SH-SY5Y (cell line): ENCODE results near the gene CLASP1.

Experiments
- GATA2 ChIP-seq: IDR thresholded peaks from 2 replicates; pipeline ENCODE4 v1.6.1; 2011; ENCODE audit warnings: mild to moderate bottlenecking, low read depth, low read length
- GATA3 ChIP-seq: IDR thresholded peaks from 2 replicates; pipeline ENCODE4 v1.6.1; 2011; ENCODE audit warnings: low read depth, mild to moderate bottlenecking, low read length, moderate library complexity

CLASP1 gene

DNA sequence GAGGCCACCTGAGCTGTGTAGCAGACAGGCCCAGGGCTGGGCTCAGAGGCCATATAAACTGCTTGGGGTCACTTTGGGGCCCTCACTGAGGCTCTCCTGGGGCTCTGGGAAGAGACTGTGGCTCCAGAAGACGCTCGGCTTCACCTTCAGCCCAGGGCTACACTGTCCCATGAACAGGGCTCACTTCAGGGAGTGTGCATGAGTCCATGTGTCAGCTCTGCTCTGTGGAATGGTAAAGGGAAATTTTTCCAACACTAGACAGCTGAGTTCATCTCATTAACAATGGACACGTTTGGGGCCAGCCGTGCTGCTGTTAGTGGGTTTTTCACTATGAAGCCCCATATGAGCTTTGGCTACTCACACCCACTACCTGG is 298.9 kb downstream of the CLASP1 start:
- TF ChIP-seq GATA3 (no peak), GATA2 (no peak)

DNA sequence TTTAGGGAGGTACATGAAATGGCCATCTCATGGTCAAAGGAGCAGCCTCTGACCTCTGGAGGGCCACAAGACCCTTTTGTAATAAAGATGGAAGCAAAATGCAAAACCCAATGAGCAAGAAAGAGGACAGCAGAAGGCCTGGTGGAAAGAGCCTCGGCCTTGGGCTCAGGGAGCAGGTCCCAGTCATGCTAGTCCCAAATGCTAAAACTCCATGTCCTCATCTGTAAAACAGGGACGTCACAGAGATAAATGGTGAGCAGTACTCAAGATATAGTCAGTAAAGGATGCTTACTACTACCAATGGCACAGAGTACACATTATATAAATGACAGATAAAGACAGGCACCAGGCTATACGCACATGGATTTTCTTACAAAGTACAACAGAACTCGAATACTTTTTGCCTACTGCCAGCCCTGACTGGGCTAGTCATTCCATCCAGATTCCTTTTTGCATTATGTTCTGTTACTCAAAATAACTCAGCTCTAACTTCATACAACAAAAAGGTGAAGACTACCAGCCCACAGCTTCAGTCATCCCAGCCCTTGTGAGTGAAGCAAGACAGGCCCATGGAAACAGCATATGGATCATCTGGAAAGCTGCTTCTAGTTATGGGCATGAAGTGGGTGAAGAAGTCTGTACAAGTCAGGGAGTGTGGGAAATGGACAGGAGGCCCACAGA is 299.4 kb downstream of the CLASP1 start:
- TF ChIP-seq GATA2 (no peak), GATA3 (no peak)

DNA sequence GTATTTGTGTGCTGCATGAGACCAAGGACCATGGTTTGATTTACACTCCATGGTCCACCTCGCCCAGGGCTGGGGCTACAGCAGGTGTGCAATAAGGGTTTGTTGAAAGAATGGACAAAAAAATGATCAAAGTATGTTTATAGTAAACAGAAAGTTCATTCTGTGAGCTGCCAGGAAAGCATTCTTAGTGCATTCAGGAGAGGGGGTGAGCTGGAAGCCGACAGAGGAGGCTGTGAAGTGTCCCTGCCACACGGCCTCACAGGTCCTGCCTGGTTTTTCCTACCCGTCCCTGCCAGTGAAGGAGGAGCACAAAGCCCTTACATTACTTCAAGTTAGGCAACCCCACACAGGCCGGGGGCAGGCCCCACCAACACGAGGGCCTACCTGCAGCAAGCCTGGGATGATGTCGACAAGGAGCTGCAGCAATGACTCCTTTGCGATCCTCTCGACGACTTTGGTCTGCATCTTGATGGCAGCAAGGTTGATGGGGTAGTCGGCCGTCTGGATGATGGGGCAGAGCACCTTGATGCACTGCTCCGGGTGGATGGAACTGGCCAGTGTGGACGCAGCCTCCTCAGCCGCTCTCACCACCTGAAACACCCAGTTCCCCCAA is 301.0 kb downstream of the CLASP1 start:
- TF ChIP-seq GATA3 (no peak), GATA2 (no peak)

DNA sequence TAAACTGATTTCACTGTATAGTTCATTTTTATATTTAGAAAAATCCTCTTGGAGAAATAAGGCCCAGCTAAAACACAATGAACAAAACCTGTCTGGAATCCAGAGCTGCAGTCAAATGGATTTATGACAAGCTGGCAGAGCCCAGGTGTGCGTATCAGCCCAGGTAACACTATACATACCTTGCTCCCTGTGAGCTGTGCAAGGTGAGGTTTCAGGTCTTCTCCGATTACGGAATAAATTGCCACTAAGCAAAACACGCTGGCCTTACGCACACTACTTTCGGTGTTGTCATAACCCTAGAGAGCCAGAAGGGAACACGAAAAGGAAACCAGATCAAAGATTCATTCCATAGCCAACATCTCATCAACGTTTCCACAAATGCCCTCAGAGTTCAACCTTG is 302.4 kb downstream of the CLASP1 start:
- TF ChIP-seq GATA2: no peak
- TF ChIP-seq GATA3: no peak

DNA sequence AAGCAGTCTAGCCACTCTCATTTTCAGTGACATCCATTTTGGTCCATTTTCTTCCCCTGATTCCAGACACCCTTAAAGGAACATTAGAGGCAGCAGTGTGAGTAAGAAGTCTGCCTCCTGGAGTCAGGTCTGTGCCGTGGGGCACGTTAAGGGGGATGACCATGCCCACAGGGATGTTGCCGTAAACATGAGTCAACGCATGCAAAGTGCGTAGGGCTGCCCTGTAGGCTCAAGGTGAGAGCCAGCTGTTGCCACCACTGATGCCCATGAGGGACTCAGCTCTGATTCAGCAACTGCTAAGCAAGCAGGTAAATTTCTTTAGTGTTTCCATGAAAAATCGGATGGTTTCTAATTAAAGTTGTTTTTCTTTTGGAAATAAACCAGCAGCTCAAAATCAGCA is 302.9 kb downstream of the CLASP1 start:
- TF ChIP-seq GATA2 (no peak), GATA3 (no peak)

DNA sequence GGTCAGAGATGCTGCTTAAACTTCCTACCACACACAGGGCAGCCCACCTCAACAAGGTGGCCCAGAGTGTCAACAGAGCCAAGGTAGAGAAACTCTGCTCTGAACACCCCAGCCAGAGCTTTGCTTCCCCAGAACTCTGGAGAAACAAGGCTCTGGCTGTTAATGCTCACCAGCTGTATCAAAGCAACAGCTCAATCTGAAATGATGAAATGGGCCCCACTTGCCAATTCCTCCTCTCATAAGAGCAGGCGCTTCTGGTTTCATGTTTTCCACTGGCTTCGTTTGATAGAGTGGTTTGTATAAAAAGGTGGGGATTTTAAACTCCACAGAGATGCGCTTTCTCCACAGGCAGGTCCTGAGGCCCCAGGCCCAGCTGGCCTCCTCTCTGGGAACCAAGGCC is 303.4 kb downstream of the CLASP1 start:
- TF ChIP-seq GATA2: no peak
- no peak for TF ChIP-seq GATA3

DNA sequence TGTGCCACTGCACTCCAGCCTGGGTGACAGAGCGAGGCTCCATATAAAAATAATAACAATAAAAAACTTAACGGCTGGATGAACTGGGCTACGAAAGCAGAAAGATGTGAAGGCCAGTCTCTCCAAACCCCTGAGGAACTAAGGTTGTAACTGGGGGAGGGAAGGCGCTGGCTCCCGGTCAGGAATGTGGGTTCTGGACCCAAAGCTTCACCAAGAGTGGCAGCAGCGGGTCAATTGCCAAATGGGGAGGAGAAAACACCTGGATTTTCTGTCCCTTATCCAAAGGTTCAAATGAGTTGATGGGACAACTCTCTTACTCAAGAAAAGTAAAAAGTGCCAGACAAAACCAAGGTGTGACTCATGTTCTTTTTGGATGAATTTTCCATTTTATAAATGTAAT is 304.2 kb downstream of the CLASP1 start:
- TF ChIP-seq GATA3 (no peak), GATA2 (no peak)

DNA sequence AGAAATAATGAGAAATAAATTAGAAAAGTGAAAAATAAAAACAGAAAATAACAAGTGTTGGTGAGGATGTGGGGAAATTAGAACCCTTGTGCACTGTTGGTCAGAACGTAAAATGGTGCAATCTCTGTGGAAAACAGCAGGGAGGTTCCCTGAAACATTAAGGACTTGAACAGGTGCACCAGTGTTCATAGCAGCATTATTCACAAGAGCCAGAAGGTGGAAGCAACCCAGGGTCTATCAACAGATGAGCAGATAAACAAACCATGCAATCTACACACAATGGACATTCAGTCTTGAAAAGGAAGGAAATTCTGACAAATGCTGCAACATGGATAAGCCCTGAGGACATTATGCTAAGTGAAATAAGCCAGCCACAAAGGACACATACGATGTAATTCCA is 306.1 kb downstream of the CLASP1 start:
- TF ChIP-seq GATA3 (no peak), GATA2 (no peak)

DNA sequence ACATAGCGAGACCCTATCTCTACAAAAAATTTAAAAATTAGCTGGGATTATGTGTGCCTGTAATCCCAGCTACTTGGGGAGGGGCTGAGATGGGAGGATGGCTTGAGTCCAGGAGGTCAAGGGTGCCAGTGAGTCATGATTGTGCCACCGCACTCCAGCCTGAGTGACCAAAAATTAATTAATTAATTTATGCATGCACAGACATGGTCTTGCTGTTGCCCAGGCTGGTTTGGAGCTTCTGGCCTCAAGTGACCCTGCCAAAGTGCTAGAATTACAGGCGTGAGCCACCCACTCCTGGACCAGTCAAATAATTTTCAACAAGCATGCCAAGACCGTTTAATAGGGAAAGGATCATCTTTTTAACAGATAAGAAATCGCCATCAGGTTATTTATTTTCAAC is 306.5 kb downstream of the CLASP1 start:
- no peak for TF ChIP-seq GATA2
- no peak for TF ChIP-seq GATA3

DNA sequence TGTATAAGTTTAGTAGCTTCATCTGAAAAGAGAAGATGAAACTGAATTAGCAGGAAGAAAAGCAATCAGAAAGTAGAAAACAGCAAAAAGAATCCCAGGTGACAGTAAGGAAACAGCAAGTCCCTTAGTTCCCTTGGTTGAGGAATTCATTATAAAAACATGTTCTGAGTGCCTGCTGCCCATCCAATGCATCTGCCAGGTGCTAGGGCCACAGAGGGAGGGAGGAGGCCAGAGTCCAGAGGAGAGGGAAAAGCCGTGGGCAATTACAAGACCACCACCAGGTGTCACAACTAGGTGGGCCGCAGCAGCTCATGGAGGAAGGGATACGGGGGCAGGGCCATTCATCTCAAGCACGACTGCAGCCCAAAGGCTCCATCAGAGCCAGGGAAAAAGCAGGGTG is 308.3 kb downstream of the CLASP1 start:
- no peak for TF ChIP-seq GATA2
- TF ChIP-seq GATA3: no peak

DNA sequence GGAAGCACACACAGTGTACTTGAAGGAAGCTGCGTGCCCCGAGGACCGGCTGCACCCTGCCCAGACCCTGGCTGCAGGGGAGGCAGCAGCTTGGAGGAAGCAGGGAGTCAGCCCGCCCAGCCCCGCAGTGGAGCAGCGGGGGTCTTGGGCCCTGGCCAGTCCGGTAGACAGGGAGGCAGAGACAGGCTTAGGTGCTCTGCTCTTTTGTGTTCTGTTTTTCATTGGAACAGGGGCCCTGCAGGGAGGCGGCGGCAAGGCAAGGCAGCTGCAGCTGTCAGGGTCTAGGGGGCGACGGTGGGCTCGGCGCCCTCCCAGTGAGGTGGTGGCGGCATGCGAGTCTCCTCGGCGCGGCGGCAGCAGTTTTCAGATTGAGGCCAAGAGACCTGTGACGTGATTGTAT is 311.0 kb downstream of the CLASP1 start:
- TF ChIP-seq GATA2 (no peak), GATA3 (no peak)

DNA sequence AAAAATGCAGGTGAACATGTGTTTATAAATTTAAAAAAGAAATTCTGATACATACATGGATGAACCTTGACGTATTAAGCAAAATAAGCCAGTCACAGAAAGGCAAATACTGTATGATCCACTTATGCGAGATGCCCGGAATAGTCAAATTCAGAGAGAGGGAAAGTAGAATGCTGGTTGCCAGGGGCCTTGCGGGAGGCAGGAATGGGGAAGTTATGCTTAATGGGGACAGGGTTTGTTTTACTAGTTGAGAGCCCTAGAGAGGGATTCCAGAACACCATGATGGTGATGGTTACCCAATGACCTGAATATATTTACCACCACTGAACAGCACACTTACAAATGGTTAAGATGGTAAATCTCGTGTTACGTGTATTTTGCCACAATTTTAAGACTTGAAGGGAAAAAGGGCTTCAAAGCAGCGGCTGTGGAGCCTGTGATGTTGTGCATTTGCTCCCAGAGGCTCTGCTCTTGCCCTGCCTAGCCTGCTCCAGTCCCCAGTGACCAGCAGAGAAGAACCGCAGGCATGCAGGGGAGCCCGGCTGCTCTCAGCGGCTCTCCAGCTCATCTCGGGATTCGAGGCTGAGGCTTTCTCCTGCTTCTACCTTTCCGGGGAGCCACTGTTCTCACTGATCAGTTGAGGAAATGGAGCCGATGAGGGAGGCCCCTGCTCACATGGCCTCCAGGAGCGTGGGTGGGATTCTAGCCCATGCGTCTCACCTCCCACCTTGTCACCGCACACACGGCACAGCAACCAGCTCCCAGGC is 312.6 kb downstream of the CLASP1 start:
- TF ChIP-seq GATA3 (no peak), GATA2 (no peak)

DNA sequence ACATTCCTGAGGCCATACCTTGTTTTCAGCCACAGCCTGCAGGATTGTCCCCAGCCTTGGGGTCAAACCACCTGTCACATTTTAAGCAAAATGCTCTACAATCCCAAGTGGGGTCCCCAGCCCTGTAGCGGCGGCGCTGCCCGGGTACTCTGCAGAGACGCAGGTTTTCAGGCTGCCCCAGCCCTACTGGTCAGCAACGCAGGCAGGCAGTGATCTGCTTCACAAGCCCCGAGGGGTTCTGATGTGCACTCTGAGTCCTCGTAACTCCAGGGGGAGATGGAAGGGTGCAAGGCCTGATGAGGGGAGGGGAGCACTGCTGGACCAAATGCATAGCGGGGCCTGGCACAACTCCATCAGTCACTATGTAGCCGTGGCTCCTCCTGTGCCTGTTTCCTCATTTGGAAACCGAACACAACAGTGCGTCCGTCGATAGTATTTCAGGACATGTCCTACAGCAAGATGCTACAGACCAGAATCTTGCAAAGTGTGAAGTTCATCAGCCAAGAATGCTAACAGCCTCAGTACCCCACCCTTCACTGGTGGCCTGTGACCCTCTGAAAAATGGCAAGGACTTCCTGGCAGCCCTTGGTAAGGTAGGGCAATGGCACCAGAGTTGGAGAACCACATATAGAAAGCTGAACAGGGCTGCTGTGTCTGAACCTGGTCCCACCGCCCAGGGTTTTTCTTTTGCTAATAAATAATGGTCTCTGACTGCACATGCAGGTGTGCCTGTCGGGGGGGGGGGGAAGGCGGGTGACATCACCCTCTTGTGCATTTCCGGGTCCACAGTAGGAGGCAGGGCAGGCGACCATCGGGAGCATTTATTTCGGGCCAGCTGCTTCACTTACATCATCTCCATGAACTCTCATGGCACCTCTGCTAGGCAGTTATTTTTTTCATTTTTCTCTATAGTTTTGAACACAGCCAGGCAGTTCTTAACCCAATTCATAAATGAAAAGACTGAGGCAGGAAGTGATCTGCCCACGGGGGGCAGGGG is 313.7 kb downstream of the CLASP1 start:
- no peak for TF ChIP-seq GATA3
- no peak for TF ChIP-seq GATA2
